Choroid plexus epithelial cell (primary cell): ENCODE measurements around the gene CFAP54.
A peak's percentile ranks its signal among the peaks of the same experiment; 100 is the strongest.

Experiments
- DNase-seq: peaks from one replicate; pipeline ENCODE4 v3.0.0-alpha.2; 2010; ENCODE audit warnings: low read depth
- H3K4me3 ChIP-seq: 2 replicates; pipeline ENCODE4 v1.5.1; 2011; ENCODE audit warnings: low read depth, mild to moderate bottlenecking, control low read depth, low read length, moderate library complexity
- CTCF ChIP-seq: conservative IDR thresholded peaks from 2 replicates; pipeline ENCODE4 v1.5.1; 2011; ENCODE audit warnings: low read depth, mild to moderate bottlenecking, control low read depth, inconsistent platforms, low read length, moderate library complexity

Gene CFAP54

GRCh38 chr12:96807741-96808140 is 318.4 kb downstream of the CFAP54 start:
- no peak for TF ChIP-seq CTCF
- H3K4me3 ChIP-seq: no peak overlapping the region
- DNase-seq: no peak

GRCh38 chr12:96808587-96808986 is 319.2 kb downstream of the CFAP54 start:
- H3K4me3 ChIP-seq: no peak overlapping the region
- DNase-seq: no peak
- no peak for TF ChIP-seq CTCF

GRCh38 chr12:96809522-96809921 is 320.1 kb downstream of the CFAP54 start:
- no peak overlapping the region for H3K4me3 ChIP-seq
- no peak for DNase-seq
- TF ChIP-seq CTCF: no peak

GRCh38 chr12:96810057-96810456 is 320.7 kb downstream of the CFAP54 start:
- no peak overlapping the region for H3K4me3 ChIP-seq
- TF ChIP-seq CTCF: no peak
- DNase-seq: no peak

GRCh38 chr12:96810477-96810876 is 321.1 kb downstream of the CFAP54 start:
- no peak for TF ChIP-seq CTCF
- no peak overlapping the region for H3K4me3 ChIP-seq
- no peak for DNase-seq

GRCh38 chr12:96811083-96811482 is 321.7 kb downstream of the CFAP54 start:
- TF ChIP-seq CTCF: no peak
- DNase-seq: peak; percentile 79
- no peak overlapping the region for H3K4me3 ChIP-seq

- H3K4me3 ChIP-seq: no peak overlapping the region
- no peak for DNase-seq
- TF ChIP-seq CTCF: no peak
Observed at GRCh38 chr12:96812153-96812552, 322.8 kb downstream of the CFAP54 start.
